Uterus (tissue), 2 donors: ENCODE data around the gene OPCML.

Experiments used
- POLR2A ChIP-seq, 2 donors: fragments of 450-650 bp; IDR thresholded peaks; one replicate each; pipeline ENCODE4 v1.6.1; 2016; ENCODE audit warnings: antibody characterized with exemption in 2 of 2, mild to moderate bottlenecking in 1 of 2, moderate library complexity in 1 of 2
- TF ChIP-seq, protein P1 (sequence below), 4 experiments: fragments of 200-600 bp in 2 of 4; fragments of 450-650 bp in 2 of 4; sonication (generic) in 2 of 4; IDR thresholded peaks; one replicate each; pipeline ENCODE4 v1.5.1; 2016 to 2019; ENCODE audit warnings: antibody characterized with exemption in 4 of 4, mild to moderate bottlenecking in 2 of 4, moderate library complexity in 1 of 4

DNA sequence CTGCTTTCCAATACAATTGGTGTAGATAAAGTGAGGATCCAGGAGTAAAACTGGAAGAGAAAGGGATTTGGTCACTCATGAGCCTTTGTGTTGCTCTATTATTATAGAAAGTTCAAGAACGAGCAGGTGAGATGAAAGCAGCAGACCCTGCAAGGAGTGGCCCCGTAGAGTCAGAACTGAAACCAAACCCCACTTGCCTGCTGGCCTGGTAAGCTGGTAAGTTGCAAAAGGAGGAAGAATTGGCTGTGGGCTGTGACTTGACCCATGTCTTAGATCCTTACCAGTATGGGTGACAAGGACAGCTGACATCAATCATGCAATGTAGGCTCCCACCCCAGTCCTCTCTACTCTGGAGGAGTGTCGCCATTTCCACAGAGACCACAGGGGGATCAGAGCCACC, 201.3 kb downstream of the OPCML start:
- TF ChIP-seq, protein P1, sequence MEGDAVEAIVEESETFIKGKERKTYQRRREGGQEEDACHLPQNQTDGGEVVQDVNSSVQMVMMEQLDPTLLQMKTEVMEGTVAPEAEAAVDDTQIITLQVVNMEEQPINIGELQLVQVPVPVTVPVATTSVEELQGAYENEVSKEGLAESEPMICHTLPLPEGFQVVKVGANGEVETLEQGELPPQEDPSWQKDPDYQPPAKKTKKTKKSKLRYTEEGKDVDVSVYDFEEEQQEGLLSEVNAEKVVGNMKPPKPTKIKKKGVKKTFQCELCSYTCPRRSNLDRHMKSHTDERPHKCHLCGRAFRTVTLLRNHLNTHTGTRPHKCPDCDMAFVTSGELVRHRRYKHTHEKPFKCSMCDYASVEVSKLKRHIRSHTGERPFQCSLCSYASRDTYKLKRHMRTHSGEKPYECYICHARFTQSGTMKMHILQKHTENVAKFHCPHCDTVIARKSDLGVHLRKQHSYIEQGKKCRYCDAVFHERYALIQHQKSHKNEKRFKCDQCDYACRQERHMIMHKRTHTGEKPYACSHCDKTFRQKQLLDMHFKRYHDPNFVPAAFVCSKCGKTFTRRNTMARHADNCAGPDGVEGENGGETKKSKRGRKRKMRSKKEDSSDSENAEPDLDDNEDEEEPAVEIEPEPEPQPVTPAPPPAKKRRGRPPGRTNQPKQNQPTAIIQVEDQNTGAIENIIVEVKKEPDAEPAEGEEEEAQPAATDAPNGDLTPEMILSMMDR (IDR thresholded peaks at IDR 0.05) = no peak
- no peak for TF ChIP-seq POLR2A (IDR thresholded peaks at IDR 0.05)
